HUES48 (cell line): Measurements from ENCODE around the gene MAN1A1.

ENCODE experiments used
- H3K27ac ChIP-seq: one replicate; pipeline ENCODE4 v1.7.0; 2013; ENCODE audit warnings: low read depth, low read length, inconsistent platforms
- H3K27me3 ChIP-seq: 2 replicates; pipeline ENCODE4 v1.6.1; 2013; ENCODE audit warnings: mild to moderate bottlenecking, low read length; ENCODE audit not compliant: control insufficient read depth, insufficient read depth
- H3K36me3 ChIP-seq: 2 replicates; pipeline ENCODE4 v1.6.1; 2013; ENCODE audit warnings: low read length; ENCODE audit not compliant: control insufficient read depth, insufficient read depth
- H3K4me1 ChIP-seq: 2 replicates; pipeline ENCODE4 v1.6.1; 2013; ENCODE audit warnings: mild to moderate bottlenecking, low read length; ENCODE audit not compliant: control insufficient read depth, insufficient read depth
- H3K4me3 ChIP-seq: 2 replicates; pipeline ENCODE4 v1.5.1; 2013; ENCODE audit warnings: mild to moderate bottlenecking, low read depth, low read length
- H3K9ac ChIP-seq: 2 replicates; pipeline ENCODE4 v1.6.1; 2013; ENCODE audit warnings: mild to moderate bottlenecking, low read depth, low read length, moderate library complexity
- H3K9me3 ChIP-seq: 2 replicates; pipeline ENCODE4 v1.6.1; 2013; ENCODE audit warnings: low read length; ENCODE audit not compliant: control insufficient read depth, insufficient read depth

The MAN1A1 gene

DNA sequence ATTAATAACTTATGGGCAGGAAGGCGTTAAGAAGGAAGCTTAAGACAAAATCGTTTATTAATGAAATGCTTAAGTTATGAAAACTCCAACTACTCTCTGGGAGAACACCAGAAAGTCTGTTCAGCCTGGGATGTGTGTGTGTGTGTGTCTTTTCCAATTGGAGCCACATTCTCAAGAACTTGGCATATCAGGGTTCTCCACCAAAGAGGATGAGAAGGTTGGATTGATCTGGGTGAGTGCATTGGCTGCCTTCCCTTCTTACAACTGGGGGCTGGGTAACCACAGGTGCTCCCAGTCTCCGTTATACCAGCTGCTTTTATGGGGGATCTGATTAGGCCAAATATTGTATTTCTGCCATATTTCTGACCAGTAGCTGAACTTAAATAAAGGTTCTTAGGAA lies 102.1 kb downstream of the MAN1A1 start:
- Histone ChIP-seq H3K4me3 (no peak overlapping the region), H3K4me1 (no peaks in the 10 kb centered on the region), H3K36me3 (no peaks in the 10 kb centered on the region), H3K27ac (no peak overlapping the region), H3K9ac (no peak overlapping the region), H3K27me3 (no peaks in the 10 kb centered on the region), H3K9me3 (no peaks in the 10 kb centered on the region)

DNA sequence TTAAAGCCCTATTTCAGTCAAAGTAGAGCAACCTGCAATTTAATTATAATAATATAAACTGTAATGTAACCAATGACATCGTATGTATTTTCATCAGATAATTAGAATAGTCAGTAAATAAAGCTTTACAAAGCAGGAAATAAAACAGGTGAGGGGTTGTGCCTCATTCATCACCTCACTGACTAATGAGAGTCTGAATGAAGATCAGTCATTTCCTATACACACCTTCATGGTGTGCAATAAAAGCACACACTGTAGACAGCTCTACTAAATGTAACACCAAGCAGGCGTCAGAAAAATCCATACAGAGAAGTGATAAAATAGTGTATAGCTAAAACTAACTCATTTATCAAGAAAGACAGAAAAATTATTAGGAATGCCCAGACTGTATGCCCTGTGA lies 105.9 kb downstream of the MAN1A1 start:
- H3K27ac ChIP-seq: no peak overlapping the region
- no peak overlapping the region for H3K4me3 ChIP-seq
- H3K4me1 ChIP-seq: peaks cover 18% of the 10 kb centered on the region
- no peaks in the 10 kb centered on the region for H3K9me3 ChIP-seq
- no peak overlapping the region for H3K9ac ChIP-seq
- no peaks in the 10 kb centered on the region for H3K27me3 ChIP-seq
- no peaks in the 10 kb centered on the region for H3K36me3 ChIP-seq

DNA sequence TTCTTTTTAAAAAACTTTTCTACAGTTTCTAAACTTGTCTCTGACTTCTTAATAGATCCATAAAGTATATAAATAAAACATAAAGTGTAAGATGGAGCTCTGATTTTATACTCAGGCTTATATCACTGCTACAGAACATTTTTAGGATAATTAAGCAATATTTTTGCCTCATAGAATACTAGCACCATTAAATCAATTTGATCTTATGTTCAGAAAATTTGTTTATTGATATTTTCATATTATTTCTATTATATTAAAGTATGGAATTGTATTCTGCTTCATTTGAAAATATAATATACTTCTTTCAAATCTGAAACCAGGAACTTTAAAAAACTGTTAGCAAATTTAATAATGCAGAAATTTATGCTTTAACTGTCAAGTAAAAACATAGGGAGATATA lies 106.5 kb downstream of the MAN1A1 start:
- Histone ChIP-seq H3K27me3 (no peaks in the 10 kb centered on the region), H3K4me1 (peaks cover 18% of the 10 kb centered on the region), H3K9me3 (no peaks in the 10 kb centered on the region), H3K4me3 (no peak overlapping the region), H3K9ac (no peak overlapping the region), H3K36me3 (no peaks in the 10 kb centered on the region), H3K27ac (no peak overlapping the region)

DNA sequence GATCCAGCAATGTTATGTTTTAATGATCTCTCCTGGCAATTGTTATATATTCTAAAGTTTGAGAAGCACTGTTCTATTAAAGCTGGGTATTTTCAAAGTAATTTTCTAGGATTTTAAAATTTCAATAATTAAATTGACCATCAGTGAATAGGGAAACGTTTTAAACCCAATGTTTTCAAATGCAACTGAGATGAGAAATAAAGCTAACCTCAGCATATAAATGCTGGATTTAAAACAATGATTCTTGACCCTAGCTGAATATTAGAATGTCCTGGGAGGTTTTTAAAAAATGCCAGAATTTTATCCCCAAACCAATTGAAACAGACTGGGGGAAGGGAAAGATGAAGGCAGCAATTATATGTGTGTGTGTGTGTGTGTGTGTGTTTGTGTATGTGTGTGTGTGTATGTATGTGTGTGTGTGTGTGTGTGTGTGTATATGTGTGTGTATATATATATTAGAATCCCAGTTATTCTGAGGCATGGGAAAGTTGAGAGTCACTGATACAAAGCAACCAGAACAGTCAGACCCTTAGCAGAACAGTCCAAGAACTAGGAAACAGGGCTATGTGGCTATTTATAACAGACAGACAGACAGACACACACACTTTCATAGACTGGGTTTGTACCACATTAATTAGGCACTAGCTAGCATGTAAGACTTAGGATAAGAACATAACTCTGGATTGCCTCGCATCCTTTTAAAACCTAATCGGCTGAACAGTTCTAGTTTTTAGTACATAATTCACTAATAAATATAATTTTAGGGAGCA lies 107.8 kb downstream of the MAN1A1 start:
- H3K4me1 ChIP-seq: peaks cover 18% of the 10 kb centered on the region
- H3K36me3 ChIP-seq: no peaks in the 10 kb centered on the region
- no peak overlapping the region for H3K4me3 ChIP-seq
- H3K9ac ChIP-seq: no peak overlapping the region
- H3K9me3 ChIP-seq: no peaks in the 10 kb centered on the region
- no peak overlapping the region for H3K27ac ChIP-seq
- no peaks in the 10 kb centered on the region for H3K27me3 ChIP-seq

DNA sequence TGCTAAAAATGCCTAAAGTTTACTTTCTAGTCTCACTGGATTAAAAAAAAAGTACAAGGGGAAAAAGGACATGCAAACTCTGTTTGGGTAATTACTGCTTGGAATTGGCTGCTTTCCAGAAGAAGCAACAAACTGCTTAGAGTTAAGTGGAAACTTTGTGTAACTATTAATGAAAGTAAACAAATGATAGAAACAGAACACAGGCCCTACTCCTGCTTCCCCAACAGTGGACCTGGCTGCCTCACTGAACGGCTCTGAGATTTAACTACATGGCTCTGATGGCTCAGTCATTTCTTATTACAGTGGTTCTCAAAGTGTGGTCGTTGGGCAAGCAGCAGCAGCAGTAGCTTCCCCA lies 108.5 kb downstream of the MAN1A1 start:
- no peak overlapping the region for H3K4me3 ChIP-seq
- H3K9me3 ChIP-seq: no peaks in the 10 kb centered on the region
- peak overlapping the region; percentile 63 for H3K27ac ChIP-seq
- no peak overlapping the region for H3K9ac ChIP-seq
- no peaks in the 10 kb centered on the region for H3K27me3 ChIP-seq
- H3K4me1 ChIP-seq: peaks cover 18% of the 10 kb centered on the region
- H3K36me3 ChIP-seq: no peaks in the 10 kb centered on the region

DNA sequence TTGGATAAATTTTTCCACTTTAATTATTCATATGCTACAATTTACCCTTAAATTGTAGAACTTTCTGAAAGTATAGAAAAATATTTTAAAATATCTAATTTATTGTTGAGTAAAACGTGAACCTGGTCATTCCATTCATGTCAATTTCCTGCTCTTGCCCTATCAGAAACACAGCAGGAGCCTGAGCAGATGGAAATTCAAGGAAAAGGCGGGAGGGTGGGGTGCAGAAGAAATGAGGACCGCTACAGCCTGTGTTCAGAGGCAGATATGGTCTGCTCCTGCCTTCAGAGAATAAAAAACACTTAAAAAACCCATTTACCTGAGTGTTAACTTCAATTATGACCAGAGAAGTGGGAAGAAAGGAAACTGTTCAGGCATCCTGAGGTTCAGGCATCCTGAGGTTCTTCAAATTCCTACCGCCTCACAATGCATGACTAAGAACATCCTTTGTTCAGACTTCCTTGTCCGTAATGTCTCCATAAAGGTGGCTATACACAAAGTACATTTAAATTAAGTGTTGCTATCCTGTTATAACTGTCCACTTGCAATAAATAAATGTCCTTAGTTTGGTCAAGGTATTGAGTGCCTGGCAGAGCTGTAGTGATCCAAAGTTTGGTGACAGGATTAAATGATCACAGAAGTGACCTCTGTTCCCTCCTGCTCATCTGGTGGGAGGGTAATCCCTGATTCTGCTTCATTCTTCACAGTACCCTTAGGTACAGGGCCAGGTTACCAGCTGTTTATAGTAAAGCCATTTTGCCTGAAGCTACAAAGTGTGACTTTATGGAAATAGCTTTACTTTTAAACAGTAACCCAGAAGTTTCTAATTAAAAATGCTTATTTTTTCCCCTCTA lies 109.1 kb downstream of the MAN1A1 start:
- H3K36me3 ChIP-seq: no peaks in the 10 kb centered on the region
- H3K27ac ChIP-seq: peak overlapping the region; percentile 63
- peaks cover 18% of the 10 kb centered on the region for H3K4me1 ChIP-seq
- no peaks in the 10 kb centered on the region for H3K27me3 ChIP-seq
- H3K4me3 ChIP-seq: no peak overlapping the region
- H3K9ac ChIP-seq: peak overlapping the region; percentile 2; the same call in 1 of the 2 replicates
- H3K9me3 ChIP-seq: no peaks in the 10 kb centered on the region

DNA sequence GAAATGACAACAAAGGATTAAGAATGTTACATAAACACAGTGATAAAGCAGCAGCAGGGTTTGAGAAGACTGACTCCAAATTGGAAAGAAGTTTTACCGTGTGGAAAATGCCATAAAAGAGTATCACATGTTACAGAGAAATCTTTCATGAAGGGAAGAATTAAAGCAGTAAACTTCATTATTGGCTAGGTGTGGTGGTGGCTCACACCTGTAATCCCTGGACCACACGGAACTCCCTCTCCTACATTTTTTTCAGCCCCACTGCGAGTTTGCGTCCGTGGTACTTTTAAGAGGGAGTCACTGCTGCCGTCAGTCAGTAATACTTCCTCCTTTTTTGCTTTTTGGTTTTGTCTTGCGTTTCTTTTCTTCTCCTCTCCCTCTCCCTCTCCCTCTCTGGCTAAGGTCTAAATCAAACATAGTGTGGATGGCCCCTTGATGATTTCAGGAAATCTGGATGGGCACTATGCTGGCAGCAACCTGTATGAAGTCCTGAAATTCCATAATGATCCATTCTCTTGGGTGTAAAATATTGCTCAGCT lies 112.3 kb downstream of the MAN1A1 start:
- Histone ChIP-seq H3K4me1 (peaks cover 18% of the 10 kb centered on the region), H3K4me3 (no peak overlapping the region), H3K27me3 (no peaks in the 10 kb centered on the region), H3K27ac (no peak overlapping the region), H3K9ac (no peak overlapping the region), H3K36me3 (no peaks in the 10 kb centered on the region), H3K9me3 (no peaks in the 10 kb centered on the region)

DNA sequence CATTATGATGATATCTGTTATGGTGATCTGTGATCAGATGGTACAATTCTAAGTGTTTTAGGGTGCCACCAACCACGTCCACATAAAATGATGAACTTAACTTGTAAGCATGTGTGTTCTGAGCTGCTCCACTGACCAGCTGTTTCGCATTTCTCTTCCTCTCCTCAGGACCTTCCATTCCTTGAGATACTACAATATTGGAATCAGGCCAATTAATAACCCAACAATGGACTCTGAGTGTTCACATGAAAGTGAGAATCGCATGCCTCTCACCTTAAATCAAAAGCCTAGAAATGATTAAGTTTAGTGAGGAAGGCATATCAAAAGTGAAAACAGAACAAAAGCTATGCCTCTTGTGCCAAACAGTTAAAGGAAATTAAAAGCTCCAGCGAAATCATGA lies 114.6 kb downstream of the MAN1A1 start:
- no peak overlapping the region for H3K4me3 ChIP-seq
- H3K36me3 ChIP-seq: no peaks in the 10 kb centered on the region

DNA sequence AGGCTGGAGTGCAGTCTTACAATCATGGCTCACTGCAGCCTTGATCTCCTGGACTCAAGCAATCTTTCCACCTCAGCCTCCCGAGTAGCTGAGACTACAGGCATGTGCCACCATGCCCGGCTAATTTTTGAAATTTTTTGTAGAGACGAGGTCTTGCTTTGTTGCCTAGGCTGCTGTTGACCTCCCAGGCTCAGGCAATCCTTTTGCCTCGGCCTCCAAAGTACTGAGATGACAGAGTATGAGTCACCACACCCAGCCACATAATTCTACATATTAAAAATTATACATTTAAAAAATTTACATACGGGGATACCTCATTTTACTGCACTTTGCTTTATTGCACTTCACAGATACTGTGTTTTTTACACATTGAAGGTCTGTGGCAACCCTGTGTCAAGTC lies 115.1 kb downstream of the MAN1A1 start:
- Histone ChIP-seq H3K27ac (no peak overlapping the region), H3K4me3 (no peak overlapping the region), H3K9me3 (no peaks in the 10 kb centered on the region), H3K9ac (no peak overlapping the region), H3K27me3 (no peaks in the 10 kb centered on the region), H3K4me1 (no peaks in the 10 kb centered on the region), H3K36me3 (no peaks in the 10 kb centered on the region)

More for the DNA sequence above, 114.6 kb downstream of the MAN1A1 start:
- H3K4me1 ChIP-seq: peaks cover 5% of the 10 kb centered on the region
- H3K9me3 ChIP-seq: no peaks in the 10 kb centered on the region
- H3K27ac ChIP-seq: no peak overlapping the region
- H3K27me3 ChIP-seq: no peaks in the 10 kb centered on the region
- no peak overlapping the region for H3K9ac ChIP-seq

DNA sequence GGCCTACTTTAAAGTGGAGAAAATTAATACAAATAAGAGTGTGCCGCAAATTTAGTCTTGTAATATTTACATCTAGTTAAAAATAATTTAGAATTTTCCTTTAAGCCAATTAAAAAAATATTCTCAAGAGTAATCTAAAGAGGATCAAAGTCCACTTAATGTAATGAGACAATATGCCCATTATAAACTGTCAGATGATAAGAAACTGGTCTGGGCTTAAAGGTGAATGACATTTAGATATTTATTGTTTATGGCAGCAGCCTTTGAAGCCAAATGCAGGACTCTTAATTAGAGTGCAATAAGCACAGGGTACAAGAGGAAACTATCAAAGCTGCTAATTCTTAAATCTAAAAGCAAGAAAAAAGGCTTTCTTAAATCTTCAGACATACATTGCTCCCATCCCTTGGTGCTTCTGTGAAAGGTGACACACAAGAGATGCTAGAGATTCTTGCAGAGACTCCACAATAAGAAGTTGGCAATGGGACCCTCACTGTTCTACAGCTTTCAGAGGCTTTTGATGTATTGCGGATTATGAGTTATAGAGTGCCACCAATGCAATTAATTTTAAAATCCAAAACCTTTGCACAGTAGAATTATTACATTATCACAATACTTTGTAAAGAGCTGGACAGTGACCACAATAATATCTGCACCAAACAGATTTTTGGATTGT lies 116.1 kb downstream of the MAN1A1 start:
- no peaks in the 10 kb centered on the region for H3K4me1 ChIP-seq
- no peak overlapping the region for H3K4me3 ChIP-seq
- H3K36me3 ChIP-seq: no peaks in the 10 kb centered on the region

More for the DNA sequence above, 116.1 kb downstream of the MAN1A1 start:
- no peaks in the 10 kb centered on the region for H3K27me3 ChIP-seq
- H3K9me3 ChIP-seq: no peaks in the 10 kb centered on the region
- no peak overlapping the region for H3K9ac ChIP-seq
- H3K27ac ChIP-seq: no peak overlapping the region
